NCI-H1436 (cell line): ENCODE data around the gene SLC17A9.

ENCODE experiments used
- DNase-seq: peaks from one replicate; lab custom pipeline; 2025; lab: John Stamatoyannopoulos, UW

SLC17A9 gene, protein sequence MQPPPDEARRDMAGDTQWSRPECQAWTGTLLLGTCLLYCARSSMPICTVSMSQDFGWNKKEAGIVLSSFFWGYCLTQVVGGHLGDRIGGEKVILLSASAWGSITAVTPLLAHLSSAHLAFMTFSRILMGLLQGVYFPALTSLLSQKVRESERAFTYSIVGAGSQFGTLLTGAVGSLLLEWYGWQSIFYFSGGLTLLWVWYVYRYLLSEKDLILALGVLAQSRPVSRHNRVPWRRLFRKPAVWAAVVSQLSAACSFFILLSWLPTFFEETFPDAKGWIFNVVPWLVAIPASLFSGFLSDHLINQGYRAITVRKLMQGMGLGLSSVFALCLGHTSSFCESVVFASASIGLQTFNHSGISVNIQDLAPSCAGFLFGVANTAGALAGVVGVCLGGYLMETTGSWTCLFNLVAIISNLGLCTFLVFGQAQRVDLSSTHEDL

DNA sequence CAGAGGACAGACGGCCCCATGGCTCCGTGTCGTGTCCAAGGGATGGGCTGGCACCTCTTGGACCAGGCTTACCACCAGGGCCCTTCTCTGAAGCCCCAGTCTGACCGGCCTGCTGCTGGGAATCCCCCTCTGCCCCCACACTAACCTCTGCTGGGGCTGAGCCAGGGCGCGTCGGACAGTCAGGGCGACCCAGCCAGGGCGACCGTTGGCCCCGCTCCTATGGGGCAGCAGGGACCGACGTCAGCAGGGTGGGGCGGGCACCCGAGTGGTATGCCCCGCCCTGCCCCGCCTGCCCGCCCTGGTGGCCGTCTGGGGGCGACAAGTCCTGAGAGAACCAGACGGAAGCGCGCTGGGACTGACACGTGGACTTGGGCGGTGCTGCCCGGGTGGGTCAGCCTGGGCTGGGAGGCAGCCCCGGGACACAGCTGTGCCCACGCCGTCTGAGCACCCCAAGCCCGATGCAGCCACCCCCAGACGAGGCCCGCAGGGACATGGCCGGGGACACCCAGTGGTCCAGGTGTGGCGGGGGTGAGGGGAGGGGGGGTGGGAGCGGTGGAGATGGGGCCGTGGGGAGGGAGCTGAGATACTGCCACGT, at the start of gene SLC17A9:
SLC17A9 (plus strand) TSS at position 337 of the 595 bp plus-strand sequence; CDS start at position 459, 122 bp downstream.
- DNase-seq = no peak

DNA sequence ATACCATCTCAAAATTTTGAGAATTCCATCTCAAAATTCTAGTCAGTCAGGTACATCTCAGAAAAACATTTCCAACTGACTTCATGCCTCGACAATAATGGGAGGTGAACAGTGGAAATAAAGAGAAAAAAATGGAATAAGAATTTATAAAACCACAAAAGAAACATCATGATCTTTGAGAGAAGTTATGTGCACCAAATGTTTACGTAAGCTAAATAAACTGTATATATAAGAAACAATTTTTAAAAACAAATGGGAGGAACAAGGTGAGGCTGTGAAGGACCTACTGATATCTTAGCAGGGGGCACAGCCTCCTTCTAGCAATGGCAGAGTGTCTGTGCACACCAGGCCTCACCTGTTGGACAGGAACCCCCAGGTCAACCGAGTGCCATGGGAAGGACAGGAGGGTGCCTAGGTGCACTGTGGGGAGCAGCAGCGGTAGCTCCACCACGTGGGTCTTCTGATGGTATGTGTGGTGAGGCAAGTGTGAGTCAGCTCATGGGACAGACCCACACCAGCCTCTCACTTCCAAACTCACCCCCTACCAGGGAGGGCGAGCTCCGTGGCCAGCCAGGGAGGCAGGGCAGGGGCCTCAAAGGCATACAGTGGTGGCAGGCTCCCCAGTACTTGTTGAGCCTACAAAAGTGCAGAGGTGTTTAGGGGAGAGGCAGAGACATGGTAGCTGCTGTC, 49.4 kb upstream of the SLC17A9 start:
- DNase-seq = no peak

DNA sequence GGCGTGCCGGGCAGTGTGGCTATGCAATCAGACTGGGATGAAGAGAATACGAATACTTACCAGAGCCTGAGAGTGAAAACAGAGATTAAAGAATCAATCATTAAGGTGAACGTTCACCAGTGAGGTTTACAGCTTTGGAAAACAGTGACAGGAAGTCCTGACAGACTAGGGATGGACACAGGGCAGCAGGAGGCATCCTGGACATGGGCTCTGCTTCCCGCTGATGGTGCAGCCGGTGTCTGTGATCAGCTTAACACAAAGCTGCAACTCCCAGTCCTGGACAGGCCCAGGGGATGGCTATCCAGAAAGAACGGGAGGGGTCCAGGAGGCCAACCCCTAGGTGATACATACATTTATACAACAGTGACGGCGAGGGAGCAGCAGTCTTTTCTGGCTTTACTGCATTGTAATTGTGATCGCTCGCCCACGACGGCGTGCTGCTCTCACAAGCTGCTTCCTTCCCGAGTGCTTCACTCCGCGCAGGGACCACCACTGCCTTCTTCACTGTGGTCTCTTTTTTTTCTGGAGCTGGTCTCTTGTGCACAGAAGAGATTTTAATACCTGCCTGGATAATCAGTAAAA, 46.9 kb upstream of the SLC17A9 start:
- no peak for DNase-seq

DNA sequence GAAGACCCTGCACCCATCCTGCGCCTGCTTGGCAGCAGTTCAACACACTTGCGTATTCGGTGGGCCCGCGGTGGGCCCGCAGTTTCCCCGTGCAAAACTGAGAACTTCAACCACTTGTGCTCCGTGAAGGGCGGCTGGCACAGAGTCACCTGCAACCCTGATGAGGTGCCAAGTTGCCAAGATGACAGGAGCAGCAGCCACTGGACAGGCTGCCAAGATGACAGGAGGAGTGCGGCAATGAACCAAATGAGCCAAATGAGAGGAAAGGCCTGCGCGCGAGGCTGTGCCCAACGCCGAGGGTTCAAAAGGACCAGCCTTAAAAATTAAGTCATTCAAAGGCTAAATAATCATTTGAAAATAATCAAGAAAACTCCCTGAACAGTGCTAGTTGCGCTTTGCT, 46.3 kb upstream of the SLC17A9 start:
- no peak for DNase-seq

DNA sequence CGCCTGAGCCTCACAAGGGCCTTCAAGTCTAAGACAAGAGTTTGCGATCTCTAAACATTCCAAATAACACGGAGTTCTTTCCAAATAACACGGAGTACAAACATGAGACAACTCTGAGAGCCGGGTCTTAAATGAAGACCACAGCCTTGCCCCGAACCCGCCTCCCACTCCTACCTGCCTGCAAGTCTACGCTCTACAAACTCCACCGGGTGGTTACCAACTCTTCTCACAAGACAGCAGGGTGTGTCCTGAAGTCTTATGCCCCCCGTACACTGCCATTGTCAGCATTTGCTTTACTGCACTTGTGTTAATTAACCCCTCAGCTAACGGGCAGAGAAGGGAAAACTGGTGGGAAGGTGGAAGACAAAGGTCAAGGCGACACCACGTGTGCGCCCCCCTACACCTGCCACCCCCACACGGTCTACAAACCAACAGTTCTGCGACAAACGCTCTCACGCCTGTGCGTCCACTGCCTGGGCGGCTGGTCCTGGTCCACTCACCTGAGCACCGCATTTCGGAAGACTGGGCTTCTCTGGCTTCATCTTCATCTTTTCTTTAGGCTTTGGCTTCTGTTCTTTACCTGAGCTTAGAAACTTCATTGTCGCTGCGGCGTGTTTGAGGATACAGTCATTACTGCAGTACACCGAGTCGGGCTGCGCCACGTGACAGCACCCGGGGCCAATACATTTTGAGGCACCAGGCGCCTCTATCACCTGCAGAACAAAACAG, 45.7 kb upstream of the SLC17A9 start:
- DNase-seq = no peak

DNA sequence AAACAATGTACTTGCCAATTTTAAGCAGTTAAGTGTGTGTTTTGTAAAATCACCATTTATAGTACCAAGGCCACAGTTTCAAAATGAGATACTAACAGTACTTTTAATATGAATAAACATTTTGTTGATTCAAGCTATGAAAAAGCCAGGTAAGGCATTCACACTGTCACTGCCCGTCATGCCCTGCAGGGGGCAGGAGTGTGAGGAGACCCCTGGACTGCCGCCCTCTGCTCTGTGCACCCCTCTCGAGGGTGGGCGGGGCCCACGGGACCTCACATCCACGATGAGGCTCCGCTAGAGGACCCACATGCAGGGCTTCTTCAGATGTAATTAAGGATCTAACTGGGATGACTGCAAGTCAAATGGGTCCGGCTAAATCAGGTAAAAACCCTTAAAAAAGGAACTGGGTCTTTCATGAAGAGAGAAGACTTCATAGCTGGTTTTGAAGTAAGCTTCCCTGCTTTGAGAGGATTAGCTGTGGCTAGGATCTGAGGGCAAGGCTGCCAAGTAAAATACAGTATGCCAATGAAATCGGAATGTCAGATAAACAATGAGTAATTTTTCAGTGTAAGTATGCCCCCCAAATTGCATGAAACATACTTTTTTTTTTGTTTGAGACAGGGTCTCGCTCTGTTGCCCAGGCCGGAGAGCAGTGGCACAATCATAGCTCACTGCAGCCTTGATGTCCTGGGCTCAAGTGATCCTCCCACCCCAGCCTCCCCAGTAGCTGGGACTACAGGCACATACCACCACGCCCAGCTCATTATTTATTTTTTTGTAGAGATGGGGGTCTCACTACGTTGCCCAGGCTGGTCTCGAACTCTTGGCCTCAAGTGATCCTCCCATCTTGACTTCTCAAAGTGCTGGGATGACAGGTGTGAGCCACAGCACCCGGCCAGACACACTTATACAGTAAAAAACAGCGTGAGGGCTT, 44.9 kb upstream of the SLC17A9 start:
- peak; percentile 17 for DNase-seq

DNA sequence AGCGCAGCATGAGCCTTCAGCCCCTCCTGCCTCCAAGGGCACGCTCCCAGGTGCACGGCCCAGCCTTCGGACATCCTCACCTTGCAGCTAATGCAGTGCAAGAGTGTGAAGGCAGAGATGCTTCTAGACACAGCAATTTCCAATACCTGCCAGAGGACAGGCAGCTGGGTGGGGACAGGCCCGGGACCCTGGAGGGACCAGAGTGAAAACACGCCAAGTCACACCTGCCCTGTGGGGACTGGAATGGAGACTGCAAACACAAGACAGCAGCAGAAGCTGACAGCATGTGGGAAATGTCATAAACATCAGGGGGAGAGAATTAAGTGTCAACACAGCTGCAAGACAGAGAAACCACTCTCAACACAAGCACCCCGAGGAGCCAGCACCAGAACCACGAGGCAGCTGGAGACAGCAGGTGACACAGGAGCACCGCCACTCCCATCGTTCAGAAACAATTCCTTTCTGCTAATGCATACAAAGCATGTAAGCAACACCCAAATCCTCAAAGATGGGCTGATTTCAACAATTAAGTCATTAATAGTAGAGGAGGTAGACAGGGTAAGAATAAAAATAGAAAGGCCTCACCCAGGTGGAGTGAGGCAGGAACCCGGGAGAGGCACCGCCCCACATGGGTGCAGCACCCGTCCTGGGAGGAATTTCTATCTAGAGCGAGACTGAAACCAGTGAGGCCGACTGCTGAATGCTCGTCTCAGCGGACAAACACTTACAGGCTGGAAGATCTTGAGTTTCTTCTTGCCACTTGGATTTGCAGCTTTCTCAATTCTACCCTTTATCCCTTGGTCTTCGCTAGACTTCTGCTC, 43.3 kb upstream of the SLC17A9 start:
- DNase-seq = no peak

DNA sequence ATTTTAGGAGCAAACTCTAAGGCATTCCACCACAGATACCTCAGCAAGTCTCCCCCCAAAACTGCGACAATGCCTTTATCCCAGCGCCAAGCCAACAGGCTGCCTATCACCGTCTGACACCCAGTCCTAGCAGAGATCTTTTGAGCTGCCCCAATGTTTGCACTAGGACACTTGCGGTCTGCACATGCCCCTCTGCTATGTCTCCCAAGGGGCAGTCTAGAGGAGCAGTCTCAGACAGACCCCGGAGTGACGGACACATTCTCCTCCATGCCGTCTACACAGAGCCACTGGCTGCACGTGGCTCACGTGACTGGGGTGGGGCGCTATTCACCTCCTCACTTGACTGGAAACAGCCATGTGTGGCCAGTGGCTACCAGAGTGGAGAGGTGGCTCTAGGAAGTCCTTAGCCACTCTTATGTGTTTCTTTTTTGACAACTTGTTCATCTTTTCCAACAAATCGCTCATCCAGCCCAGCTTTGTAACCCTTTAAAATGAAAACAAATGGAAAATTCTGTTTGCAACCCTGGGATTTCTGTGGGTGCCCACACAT, 42.2 kb upstream of the SLC17A9 start:
- DNase-seq = no peak

DNA sequence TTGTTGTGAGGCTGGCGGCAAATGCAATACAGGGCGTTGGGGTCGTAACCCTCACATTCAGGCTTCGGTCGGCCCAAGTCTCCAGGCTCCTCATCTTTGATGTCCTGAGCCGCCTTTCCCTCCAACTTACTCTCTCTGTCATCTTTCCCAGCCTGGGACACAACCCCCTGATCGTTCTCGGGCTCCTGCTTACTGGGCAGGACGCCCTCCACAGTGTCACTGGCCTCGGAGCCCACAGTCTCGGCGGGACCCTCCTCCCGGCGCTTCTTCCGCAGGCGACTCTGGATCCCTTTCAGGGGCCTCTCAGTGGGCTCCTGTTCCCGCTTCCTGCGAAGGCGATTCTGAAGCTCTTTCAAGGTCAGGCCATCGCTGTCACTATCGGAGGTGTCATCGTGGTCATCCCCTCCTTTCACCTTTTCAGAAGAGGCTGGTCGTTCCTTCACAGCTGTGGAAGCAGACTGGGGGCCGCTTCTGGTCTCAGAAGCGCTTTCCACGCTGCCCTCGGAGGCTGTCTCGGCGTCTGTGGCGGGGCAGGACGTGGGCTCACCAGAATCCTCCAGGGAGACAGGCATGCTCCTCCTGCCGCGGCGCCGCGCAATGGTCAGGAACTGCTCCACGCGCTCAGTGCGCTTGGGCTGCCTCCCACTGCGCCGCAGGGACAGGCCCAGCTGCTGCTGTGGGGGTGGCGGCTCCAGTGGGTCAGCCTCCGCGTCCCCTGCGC, 41.6 kb upstream of the SLC17A9 start:
- no peak for DNase-seq

DNA sequence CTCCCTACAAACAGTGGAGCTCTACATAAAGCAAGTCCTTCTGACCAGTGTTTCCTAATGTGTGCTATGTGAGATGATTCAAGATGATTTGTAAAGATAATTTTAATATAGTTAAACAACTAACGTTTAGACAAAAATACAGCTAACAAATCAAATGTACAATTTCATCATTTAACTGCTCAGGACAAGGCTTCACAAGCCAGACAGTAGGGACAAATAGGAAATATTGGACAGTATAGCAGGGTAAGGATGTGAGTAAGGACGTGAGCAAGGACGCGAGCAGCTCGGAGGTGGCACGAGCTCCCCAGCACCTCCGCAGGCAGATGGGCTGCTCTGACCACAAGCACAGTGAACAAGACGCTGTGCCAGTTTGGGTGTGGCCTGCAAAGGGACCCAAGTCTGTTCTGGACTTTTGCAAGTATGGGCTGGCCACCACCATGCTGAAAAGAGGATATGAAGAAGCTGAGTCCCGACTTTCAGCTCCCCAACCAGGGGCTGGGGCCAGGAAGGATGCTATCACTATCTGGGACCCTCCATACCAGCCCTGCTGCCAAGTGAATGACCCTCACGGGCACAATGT, 40.7 kb upstream of the SLC17A9 start:
- DNase-seq = no peak

DNA sequence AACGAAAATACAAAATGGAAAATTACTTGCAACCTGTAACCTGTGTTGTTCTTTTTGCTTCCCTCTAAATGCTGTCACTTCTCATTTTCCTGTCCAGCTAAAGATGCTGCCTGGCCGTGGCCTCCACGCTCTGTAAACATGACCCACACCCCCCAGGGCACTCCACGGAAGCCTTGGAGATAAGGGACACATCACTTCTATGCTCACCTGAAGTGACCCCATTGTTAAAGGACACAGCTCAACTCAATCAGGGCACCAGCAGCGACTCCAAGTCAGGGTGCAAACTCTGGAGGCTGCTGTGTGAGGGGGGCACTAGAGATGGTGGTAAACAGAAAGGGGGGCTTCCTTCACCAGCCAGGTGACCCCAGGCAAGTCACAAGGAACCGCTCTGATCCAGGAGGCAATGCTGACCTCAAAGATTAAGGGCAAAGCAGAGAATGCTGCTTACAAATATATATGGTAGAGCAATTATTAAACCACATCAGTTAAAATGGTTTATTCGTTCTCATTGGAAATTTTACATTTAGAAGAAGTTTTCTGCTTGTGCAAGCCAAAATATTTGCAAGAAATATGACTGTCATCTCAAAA, 39.4 kb upstream of the SLC17A9 start:
- DNase-seq = no peak

DNA sequence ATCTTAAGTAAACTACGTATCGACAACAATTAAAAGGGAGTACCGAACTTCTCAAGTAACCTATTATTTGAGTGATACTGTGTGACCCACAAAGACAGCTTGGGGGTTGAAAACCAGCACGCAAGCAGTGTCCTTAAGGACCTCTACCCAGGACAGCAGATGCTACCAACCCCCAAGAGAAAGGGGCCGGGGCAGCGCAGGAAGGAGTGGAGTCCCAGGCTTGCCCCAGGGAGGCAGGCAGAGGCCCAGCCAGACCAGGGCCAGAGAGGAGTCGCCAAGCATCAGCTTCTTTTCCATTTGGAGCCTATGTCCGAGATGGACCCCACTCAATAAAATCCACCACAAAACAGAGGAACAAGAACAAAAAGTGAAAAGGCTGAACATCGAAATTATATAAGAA, 38.1 kb upstream of the SLC17A9 start:
- no peak for DNase-seq

DNA sequence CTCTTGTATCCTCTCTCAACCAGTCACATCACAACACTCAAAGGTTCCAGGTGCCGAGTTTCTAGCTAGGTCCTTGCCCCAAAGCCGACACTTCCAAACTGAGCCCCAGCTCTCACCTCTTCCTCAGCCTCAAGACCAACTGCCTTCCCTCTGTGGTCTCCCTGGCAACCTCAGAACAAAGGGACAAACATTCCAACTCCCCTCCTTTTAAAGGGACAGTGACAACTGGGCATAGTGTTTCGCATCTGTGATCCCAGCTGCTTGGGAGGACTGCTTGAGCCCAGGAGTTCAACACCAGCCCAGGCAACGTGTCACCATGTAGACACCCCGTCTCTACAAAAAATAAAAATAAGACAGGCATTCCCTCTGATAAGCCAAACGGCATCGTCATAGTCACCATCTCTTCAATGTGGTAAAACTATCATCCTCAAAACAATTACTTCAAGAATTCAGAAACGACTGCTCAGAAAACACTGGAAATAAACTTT, 37.5 kb upstream of the SLC17A9 start:
- DNase-seq = peak; percentile 28

DNA sequence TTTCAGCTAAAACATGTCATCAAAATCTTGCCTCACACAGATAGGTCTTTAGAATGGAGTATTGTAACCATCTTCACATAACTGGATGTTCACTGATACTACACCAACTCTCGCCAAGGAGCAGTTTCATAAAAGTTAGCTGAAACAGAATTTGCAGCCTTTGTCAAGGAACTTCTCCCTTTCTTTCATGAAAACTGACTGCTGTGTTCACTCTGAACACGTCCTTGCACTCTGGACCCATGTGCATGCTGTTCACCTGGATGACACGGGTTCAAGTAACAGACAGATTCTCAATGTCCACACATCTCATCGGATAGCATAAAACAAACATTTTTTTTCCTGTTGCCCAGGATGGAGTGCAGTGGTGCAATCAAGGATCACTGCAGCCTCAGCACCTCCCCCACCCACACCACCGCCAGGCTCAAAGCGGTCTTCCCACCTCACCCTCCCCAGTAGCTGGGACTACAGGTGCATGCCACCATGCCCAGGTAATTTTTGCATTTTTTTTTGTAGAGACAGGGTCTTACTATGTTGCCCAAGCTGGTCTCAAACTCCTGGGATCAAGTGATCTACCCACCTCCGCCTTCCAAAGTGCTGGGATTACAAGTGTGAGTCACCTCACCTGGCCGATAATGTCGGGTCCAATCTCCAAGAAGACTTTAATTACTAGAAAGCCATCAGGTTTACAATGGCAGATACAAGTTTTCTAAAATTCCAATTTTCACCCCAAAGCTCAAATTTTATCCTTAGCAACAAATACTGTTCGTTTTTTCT, 35.6 kb upstream of the SLC17A9 start:
- DNase-seq = no peak

DNA sequence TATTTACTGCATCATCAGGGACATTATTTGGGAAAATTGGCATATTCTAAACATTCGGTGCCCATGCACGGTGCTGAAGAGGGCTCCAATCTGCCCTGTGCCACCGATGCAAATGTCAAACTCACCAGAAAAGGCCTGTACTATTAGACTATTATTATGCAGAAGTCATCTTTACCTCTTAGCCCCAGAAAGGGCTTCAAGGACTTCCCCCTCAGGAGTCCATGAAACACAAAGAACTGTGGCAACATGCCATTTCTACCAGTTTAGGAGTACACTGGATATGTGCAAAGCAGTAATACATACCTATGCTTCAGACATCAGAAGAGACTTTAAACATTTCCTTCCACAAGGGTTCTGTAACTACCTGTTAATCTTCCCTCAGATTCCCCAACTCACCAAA, 34.8 kb upstream of the SLC17A9 start:
- no peak for DNase-seq

DNA sequence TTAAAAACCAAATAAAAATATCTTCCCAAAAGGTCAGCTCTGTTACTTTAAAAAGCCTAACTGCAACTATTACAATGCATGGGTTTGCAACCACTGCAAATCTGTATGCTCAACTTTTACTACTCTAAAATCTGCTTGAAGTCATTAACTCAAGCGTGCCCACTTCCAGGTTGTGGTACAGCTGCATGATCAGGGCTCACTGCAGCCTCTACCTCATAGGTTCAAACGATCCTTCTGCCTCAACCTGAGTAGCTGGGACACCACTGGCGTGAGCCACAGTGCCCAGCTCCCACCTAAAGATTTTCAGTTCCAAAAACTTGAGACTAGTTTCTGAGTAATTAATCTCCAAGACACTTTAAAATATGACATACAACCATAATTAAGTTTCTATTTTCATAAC, 34.4 kb upstream of the SLC17A9 start:
- DNase-seq = no peak

DNA sequence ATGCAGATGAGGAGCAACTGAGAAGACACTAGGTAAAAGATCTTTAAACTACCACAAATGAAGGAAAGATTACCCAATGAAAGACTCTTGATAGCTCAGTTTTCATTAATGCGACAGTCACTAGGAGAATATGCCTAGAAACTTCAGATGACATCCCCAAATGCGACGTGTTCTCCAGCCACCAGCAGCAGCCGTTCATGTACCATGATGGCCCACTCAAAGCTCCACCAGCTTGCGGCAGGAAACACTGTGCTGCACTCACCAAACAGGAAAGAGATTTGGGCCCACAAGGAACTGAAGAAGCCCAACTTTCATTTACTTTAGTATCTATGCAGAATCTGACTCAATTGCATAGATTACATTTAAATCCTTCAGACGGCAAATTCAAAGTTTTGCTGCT, 33.7 kb upstream of the SLC17A9 start:
- DNase-seq = no peak
